Activated T-helper 1 cell treated with anti-CD3 and anti-CD28 coated beads, Interleukin-12 subunit alpha, Interleukin-12 subunit beta, Interleukin-2, Interleukin-4 antibody, amounts not matched to agents 30 ng/mL and 10 ng/mL and 1 ng/mL, durations not matched to agents 14 hours and 24 hours and 36 hours (primary cell): ENCODE results near the gene MDK. TPM values are rescaled to one million over a fixed set of nuclear protein-coding genes. Genes with fewer than 3 reads are reported as not detected.
A peak's percentile ranks its signal among the peaks of the same experiment; 100 is the strongest.
"Not testable (repeated sequence)": the region's sequence is repeated elsewhere in the genome, so short reads cannot be mapped to it uniquely, and the experiment has no call there.

ENCODE experiments used
- DNase-seq: peaks from one replicate; pipeline ENCODE4 v3.0.0; 2021; ENCODE audit warnings: low spot score
- H3K27ac Mint-ChIP-seq: one replicate; pipeline ENCODE4 v1.8.0; 2021; ENCODE audit warnings: mild to moderate bottlenecking, mixed read lengths
- H3K27me3 Mint-ChIP-seq: one replicate; pipeline ENCODE4 v1.8.0; 2022; ENCODE audit warnings: mild to moderate bottlenecking, moderate library complexity, mixed read lengths; ENCODE audit not compliant: insufficient read depth
- H3K36me3 Mint-ChIP-seq: one replicate; pipeline ENCODE4 v1.8.0; 2021; ENCODE audit warnings: low read depth, mixed read lengths
- H3K4me1 Mint-ChIP-seq: one replicate; pipeline ENCODE4 v1.8.0; 2021; ENCODE audit warnings: low read depth, mixed read lengths
- H3K4me3 Mint-ChIP-seq: one replicate; pipeline ENCODE4 v1.8.0; 2021; ENCODE audit warnings: mild to moderate bottlenecking, moderate library complexity, mixed read lengths
- H3K9me3 Mint-ChIP-seq: one replicate; pipeline ENCODE4 v1.8.0; 2021; ENCODE audit warnings: mixed read lengths
- intact Hi-C: fragments of 100-400 bp; cut with micrococcal nuclease; formaldehyde crosslinking; loops from one replicate; pipeline ENCODE4 v1.15.1; 2024
- total RNA-seq: library from RNA; stranded (reverse); gene quantifications from 2 replicates; pipeline ENCODE4 v1.2.3, GENCODE V29; 2022

The MDK gene
- total RNA-seq, 1 donor from 2014 or later: 7.1 TPM

- H3K4me1 Mint-ChIP-seq: no peaks in the 10 kb centered on the region
- H3K27ac Mint-ChIP-seq: no peak overlapping the region
- no peak overlapping the region for H3K4me3 Mint-ChIP-seq
- intact Hi-C loops: no loop called here
- DNase-seq: no peak
- peaks cover 2% of the 10 kb centered on the region for H3K27me3 Mint-ChIP-seq
- no peaks in the 10 kb centered on the region for H3K9me3 Mint-ChIP-seq
- peaks cover 31% of the 10 kb centered on the region for H3K36me3 Mint-ChIP-seq
Observed at GRCh38 chr11:46376258-46377050, 5.0 kb upstream of the MDK start.

- intact Hi-C loops: no loop called here
- no peak for DNase-seq
- H3K9me3 Mint-ChIP-seq: no peaks in the 10 kb centered on the region
- H3K4me1 Mint-ChIP-seq: no peaks in the 10 kb centered on the region
- H3K27me3 Mint-ChIP-seq: peaks cover 2% of the 10 kb centered on the region
- no peak overlapping the region for H3K4me3 Mint-ChIP-seq
- peaks cover 31% of the 10 kb centered on the region for H3K36me3 Mint-ChIP-seq
- no peak overlapping the region for H3K27ac Mint-ChIP-seq
Observed at GRCh38 chr11:46377290-46377689, 4.2 kb upstream of the MDK start.

- H3K9me3 Mint-ChIP-seq: no peaks in the 10 kb centered on the region
- H3K4me1 Mint-ChIP-seq: no peaks in the 10 kb centered on the region
- H3K36me3 Mint-ChIP-seq: peaks cover 29% of the 10 kb centered on the region
- no peak for DNase-seq
- no peak overlapping the region for H3K4me3 Mint-ChIP-seq
- intact Hi-C loops: no loop called here
- no peak overlapping the region for H3K27ac Mint-ChIP-seq
- peaks cover 2% of the 10 kb centered on the region for H3K27me3 Mint-ChIP-seq
Observed at GRCh38 chr11:46377831-46378230, 3.6 kb upstream of the MDK start.

- no peaks in the 10 kb centered on the region for H3K9me3 Mint-ChIP-seq
- H3K36me3 Mint-ChIP-seq: peaks cover 29% of the 10 kb centered on the region
- H3K27ac Mint-ChIP-seq: no peak overlapping the region
- no peaks in the 10 kb centered on the region for H3K4me1 Mint-ChIP-seq
- intact Hi-C loops: no loop called here
- DNase-seq: no peak
- no peak overlapping the region for H3K4me3 Mint-ChIP-seq
- peaks cover 2% of the 10 kb centered on the region for H3K27me3 Mint-ChIP-seq
Observed at GRCh38 chr11:46378296-46378695, 3.2 kb upstream of the MDK start.

- no peaks in the 10 kb centered on the region for H3K9me3 Mint-ChIP-seq
- intact Hi-C loops: no loop called here
- H3K27ac Mint-ChIP-seq: peak overlapping the region; percentile 65
- no peak overlapping the region for H3K4me3 Mint-ChIP-seq
- no peak for DNase-seq
- H3K27me3 Mint-ChIP-seq: peaks cover 2% of the 10 kb centered on the region
- H3K36me3 Mint-ChIP-seq: peaks cover 29% of the 10 kb centered on the region
- H3K4me1 Mint-ChIP-seq: no peaks in the 10 kb centered on the region
Observed at GRCh38 chr11:46378811-46379481, 2.5 kb upstream of the MDK start.

GRCh38 chr11:46379482-46380293, 1.8 kb upstream of the MDK start:
- Mint-ChIP-seq H3K27ac (peak overlapping the region; percentile 29), H3K36me3 (peaks cover 29% of the 10 kb centered on the region), H3K4me3 (peak overlapping the region; percentile 30)
- DNase-seq, H3K9me3 Mint-ChIP-seq, H3K4me1 Mint-ChIP-seq, H3K27me3 Mint-ChIP-seq: not testable (repeated sequence)
- intact Hi-C loops: loop anchor here (1.0 to 5.0 kb wide), 4 partner anchors 10 to 142 kb away; no protein-coding TSS in a partner anchor

- Mint-ChIP-seq H3K4me3 (peak overlapping the region; percentile 78), H3K27me3 (peaks cover 2% of the 10 kb centered on the region), H3K4me1 (no peaks in the 10 kb centered on the region), H3K27ac (peak overlapping the region; percentile 75), H3K9me3 (no peaks in the 10 kb centered on the region), H3K36me3 (peaks cover 25% of the 10 kb centered on the region)
- peak; percentile 54 for DNase-seq
- intact Hi-C loops: loop anchor here (1.0 to 5.0 kb wide), 4 partner anchors 9 to 143 kb away; no protein-coding TSS in a partner anchor
Observed at GRCh38 chr11:46380340-46381047, 975 bp upstream of the MDK start.

GRCh38 chr11:46381819-46382645, 563 bp downstream of the MDK start:
- Mint-ChIP-seq H3K27me3 (peaks cover 14% of the 10 kb centered on the region), H3K4me1 (no peaks in the 10 kb centered on the region), H3K27ac (no peak overlapping the region), H3K9me3 (no peaks in the 10 kb centered on the region), H3K36me3 (peaks cover 16% of the 10 kb centered on the region), H3K4me3 (peak overlapping the region; percentile 72)
- DNase-seq: no peak
- intact Hi-C loops: loop anchor here (2.0 to 5.0 kb wide), 2 partner anchors 15 to 145 kb away; no protein-coding TSS in a partner anchor

GRCh38 chr11:46382646-46383403, 1.4 kb downstream of the MDK start:
- H3K27me3 Mint-ChIP-seq: peaks cover 17% of the 10 kb centered on the region
- H3K27ac Mint-ChIP-seq: no peak overlapping the region
- peaks cover 9% of the 10 kb centered on the region for H3K36me3 Mint-ChIP-seq
- H3K4me1 Mint-ChIP-seq: peaks cover 6% of the 10 kb centered on the region
- intact Hi-C loops: loop anchor here (5.0 kb wide), 1 partner anchor 146 kb away; no protein-coding TSS in a partner anchor
- no peak overlapping the region for H3K4me3 Mint-ChIP-seq
- DNase-seq: no peak
- no peaks in the 10 kb centered on the region for H3K9me3 Mint-ChIP-seq

GRCh38 chr11:46383404-46383758, 1.9 kb downstream of the MDK start:
- Mint-ChIP-seq H3K36me3 (peaks cover 3% of the 10 kb centered on the region), H3K4me3 (no peak overlapping the region), H3K4me1 (peaks cover 12% of the 10 kb centered on the region), H3K9me3 (no peaks in the 10 kb centered on the region), H3K27me3 (peaks cover 23% of the 10 kb centered on the region), H3K27ac (no peak overlapping the region)
- no peak for DNase-seq
- intact Hi-C loops: loop anchor here (5.0 kb wide), 1 partner anchor 146 kb away; no protein-coding TSS in a partner anchor

- intact Hi-C loops: loop anchor here (5.0 kb wide), 1 partner anchor 147 kb away; no protein-coding TSS in a partner anchor
- peaks cover 25% of the 10 kb centered on the region for H3K27me3 Mint-ChIP-seq
- DNase-seq: no peak
Observed at GRCh38 chr11:46383974-46384701, 2.7 kb downstream of the MDK start.

More at GRCh38 chr11:46383974-46384701, 2.7 kb downstream of the MDK start:
- Mint-ChIP-seq H3K36me3 (peaks cover 2% of the 10 kb centered on the region), H3K4me3 (no peak overlapping the region), H3K27ac (no peak overlapping the region), H3K9me3 (no peaks in the 10 kb centered on the region), H3K4me1 (peaks cover 15% of the 10 kb centered on the region)
